ENCODE data around the gene HAUS6. TPM values are rescaled to one million over a fixed set of nuclear protein-coding genes. Genes with fewer than 3 reads are reported as not detected.

HAUS6 gene
- polyA plus RNA-seq, 1 donor (not counting 4 experiments of a cell fraction or from before 2014, with no cell fraction given): 15.7 TPM

GRCh38 chr9:19028835-19029451 lies 73.8 kb downstream of the HAUS6 start:
- H3K27ac ChIP-seq (ENCODE audit: control insufficient read depth, insufficient read depth, low read length): no peak overlapping the region
- no peaks in the 10 kb centered on the region for H3K27me3 ChIP-seq (ENCODE audit: control insufficient read depth, extremely low read depth, insufficient read depth, low read length)
- TF ChIP-seq EZH2 (IDR thresholded peaks at IDR 0.05; ENCODE audit: low read length): no peak
- peak; percentile 55 to 76 (median 65) for TF ChIP-seq CTCF (optimal IDR thresholded peaks at IDR 0.05 in 1 of 3, IDR thresholded peaks at IDR 0.05 in 1 of 3, conservative IDR thresholded peaks at IDR 0.05 in 1 of 3; ENCODE audit: extremely low read depth in 1 of 3, insufficient read depth in 2 of 3, low read length in 3 of 3)
- no peak overlapping the region for H3K4me3 ChIP-seq (ENCODE audit: control insufficient read depth in 2 of 3, extremely low read depth in 1 of 3, insufficient read depth in 2 of 3, low read depth in 1 of 3, low read length in 3 of 3)
- H3K9me1 ChIP-seq (ENCODE audit: control insufficient read depth, extremely low read depth, insufficient read depth, low read length): no peaks in the 10 kb centered on the region
- H3K9me3 ChIP-seq (ENCODE audit: control insufficient read depth, low read depth, low read length): no peaks in the 10 kb centered on the region
- DNase-seq (ENCODE audit: low read depth, low spot score): no peak
- H2AFZ ChIP-seq (ENCODE audit: control insufficient read depth, low read length): no peak overlapping the region
- FAIRE-seq: peak; percentile 86
- H3K4me2 ChIP-seq (ENCODE audit: control insufficient read depth, extremely low read depth, insufficient read depth, low read depth, low read length): no peak overlapping the region
- no peaks in the 10 kb centered on the region for H3K4me1 ChIP-seq (ENCODE audit: control insufficient read depth, extremely low read depth, insufficient read depth, low read length)
- no peaks in the 10 kb centered on the region for H4K20me1 ChIP-seq (ENCODE audit: control insufficient read depth, extremely low read depth, insufficient read depth, low read length)
- dilution Hi-C loops (cut with MboI; ENCODE audit: extremely low pct_ligation_motif_present, low sequenced_read_pairs): no loop called here
- H3K79me2 ChIP-seq (ENCODE audit: control insufficient read depth, insufficient read depth, low read length): no peaks in the 10 kb centered on the region
- H3K36me3 ChIP-seq (ENCODE audit: control insufficient read depth in 2 of 2, extremely low read depth in 1 of 2, insufficient read depth in 2 of 2, low read length in 2 of 2): no peaks in the 10 kb centered on the region
- no peak overlapping the region for H3K9ac ChIP-seq (ENCODE audit: control insufficient read depth, extremely low read depth, insufficient read depth, low read length)

GRCh38 chr9:19027825-19028224 lies 74.9 kb downstream of the HAUS6 start:
- Histone ChIP-seq H3K9ac (ENCODE audit: control insufficient read depth, extremely low read depth, insufficient read depth, low read length) (no peak overlapping the region), H3K9me3 (ENCODE audit: control insufficient read depth, low read depth, low read length) (no peaks in the 10 kb centered on the region), H2AFZ (ENCODE audit: control insufficient read depth, low read length) (no peak overlapping the region), H3K79me2 (ENCODE audit: control insufficient read depth, insufficient read depth, low read length) (no peaks in the 10 kb centered on the region), H4K20me1 (ENCODE audit: control insufficient read depth, extremely low read depth, insufficient read depth, low read length) (no peaks in the 10 kb centered on the region), H3K27me3 (ENCODE audit: control insufficient read depth, extremely low read depth, insufficient read depth, low read length) (no peaks in the 10 kb centered on the region), H3K4me1 (ENCODE audit: control insufficient read depth, extremely low read depth, insufficient read depth, low read length) (no peaks in the 10 kb centered on the region), H3K27ac (ENCODE audit: control insufficient read depth, insufficient read depth, low read length) (no peak overlapping the region), H3K4me3 (ENCODE audit: control insufficient read depth in 2 of 3, extremely low read depth in 1 of 3, insufficient read depth in 2 of 3, low read depth in 1 of 3, low read length in 3 of 3) (no peak overlapping the region), H3K36me3 (ENCODE audit: control insufficient read depth in 2 of 2, extremely low read depth in 1 of 2, insufficient read depth in 2 of 2, low read length in 2 of 2) (no peaks in the 10 kb centered on the region), H3K9me1 (ENCODE audit: control insufficient read depth, extremely low read depth, insufficient read depth, low read length) (no peaks in the 10 kb centered on the region), H3K4me2 (ENCODE audit: control insufficient read depth, extremely low read depth, insufficient read depth, low read depth, low read length) (no peak overlapping the region)
- FAIRE-seq (no peak), DNase-seq (ENCODE audit: low read depth, low spot score) (no peak)
- dilution Hi-C loops (cut with MboI; ENCODE audit: extremely low pct_ligation_motif_present, low sequenced_read_pairs): no loop called here
- TF ChIP-seq EZH2 (IDR thresholded peaks at IDR 0.05; ENCODE audit: low read length): no peak
- TF ChIP-seq CTCF (optimal IDR thresholded peaks at IDR 0.05 in 1 of 3, IDR thresholded peaks at IDR 0.05 in 1 of 3, conservative IDR thresholded peaks at IDR 0.05 in 1 of 3; ENCODE audit: extremely low read depth in 1 of 3, insufficient read depth in 2 of 3, low read length in 3 of 3): no peak

All from keratinocyte (primary cell).